ENCODE measurements around the gene MADD.

MADD gene

DNA sequence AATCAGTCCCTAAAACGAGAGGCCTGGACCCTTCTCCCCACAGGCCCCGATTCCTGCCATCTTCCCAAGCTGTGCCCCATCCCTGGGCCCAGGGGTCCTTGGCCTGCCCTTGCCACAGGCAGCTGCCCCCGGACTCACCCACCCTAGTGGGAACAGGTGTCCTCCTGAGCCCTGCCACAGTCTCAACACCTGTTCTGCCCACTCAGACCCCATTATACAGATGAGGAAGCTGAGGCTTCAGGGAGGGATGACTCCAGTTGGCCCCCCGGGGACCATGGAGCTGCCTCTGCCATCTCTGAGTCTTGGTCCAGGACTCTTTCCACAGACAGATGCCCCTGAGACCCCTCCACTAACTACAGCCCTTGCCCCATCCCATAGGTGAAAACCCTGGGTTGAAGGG lies 66.7 kb downstream of the MADD start:
- no peak overlapping the region for H3K18ac ChIP-seq (ENCODE audit: low read length)
- no peak overlapping the region for H4K91ac ChIP-seq (ENCODE audit: low read depth, low read length)
- H3K79me2 ChIP-seq (ENCODE audit: control insufficient read depth, insufficient read depth, low read length, poor library complexity): no peaks in the 10 kb centered on the region
- no peak overlapping the region for H3K27ac ChIP-seq (ENCODE audit: low read depth, low read length)
- H3K27me3 ChIP-seq (ENCODE audit: insufficient read depth, low read length): no peaks in the 10 kb centered on the region
- H3K14ac ChIP-seq (ENCODE audit: low read length): no peak overlapping the region
- H3K36me3 ChIP-seq (ENCODE audit: control insufficient read depth in 1 of 2, insufficient read depth in 2 of 2, low read length in 2 of 2): no peaks in the 10 kb centered on the region
- no peak overlapping the region for H3K4me3 ChIP-seq (ENCODE audit: low read depth, low read length)
- H2BK120ac ChIP-seq (ENCODE audit: insufficient read depth, low read length, poor library complexity): no peak overlapping the region
- H3K79me1 ChIP-seq (ENCODE audit: low read length): no peaks in the 10 kb centered on the region
- no peak overlapping the region for H3K4ac ChIP-seq (ENCODE audit: low read depth, low read length)
- peaks cover 4 to 6% of the 10 kb centered on the region in 2 experiments for H3K4me1 ChIP-seq (ENCODE audit: control insufficient read depth in 1 of 2, insufficient read depth in 2 of 2, low read length in 2 of 2)
- no peak overlapping the region for H3K4me2 ChIP-seq (ENCODE audit: low read length)
- WGBS (ENCODE audit: extremely low coverage, insufficient coverage, insufficient read length): no CpG with 5 or more reads among the region's 4 CpGs
- no peak overlapping the region for H2AK5ac ChIP-seq (ENCODE audit: low read length)
- H2BK5ac ChIP-seq (ENCODE audit: low read depth, low read length, poor library complexity): no peak overlapping the region
- no peak overlapping the region for H3K23ac ChIP-seq (ENCODE audit: low read length)
- H3K9me3 ChIP-seq (ENCODE audit: insufficient read depth, low read depth, low read length): peaks cover 3% of the 10 kb centered on the region
- no peak overlapping the region for H2AFZ ChIP-seq (ENCODE audit: insufficient read depth, low read length, poor library complexity)
- H4K12ac ChIP-seq (ENCODE audit: low read depth, low read length): no peak overlapping the region
- no peak for DNase-seq
- no peak overlapping the region for H4K8ac ChIP-seq (ENCODE audit: low read depth, low read length)
- H2BK12ac ChIP-seq (ENCODE audit: low read length): no peak overlapping the region
- no peak overlapping the region for H3K9ac ChIP-seq (ENCODE audit: low read length)

DNA sequence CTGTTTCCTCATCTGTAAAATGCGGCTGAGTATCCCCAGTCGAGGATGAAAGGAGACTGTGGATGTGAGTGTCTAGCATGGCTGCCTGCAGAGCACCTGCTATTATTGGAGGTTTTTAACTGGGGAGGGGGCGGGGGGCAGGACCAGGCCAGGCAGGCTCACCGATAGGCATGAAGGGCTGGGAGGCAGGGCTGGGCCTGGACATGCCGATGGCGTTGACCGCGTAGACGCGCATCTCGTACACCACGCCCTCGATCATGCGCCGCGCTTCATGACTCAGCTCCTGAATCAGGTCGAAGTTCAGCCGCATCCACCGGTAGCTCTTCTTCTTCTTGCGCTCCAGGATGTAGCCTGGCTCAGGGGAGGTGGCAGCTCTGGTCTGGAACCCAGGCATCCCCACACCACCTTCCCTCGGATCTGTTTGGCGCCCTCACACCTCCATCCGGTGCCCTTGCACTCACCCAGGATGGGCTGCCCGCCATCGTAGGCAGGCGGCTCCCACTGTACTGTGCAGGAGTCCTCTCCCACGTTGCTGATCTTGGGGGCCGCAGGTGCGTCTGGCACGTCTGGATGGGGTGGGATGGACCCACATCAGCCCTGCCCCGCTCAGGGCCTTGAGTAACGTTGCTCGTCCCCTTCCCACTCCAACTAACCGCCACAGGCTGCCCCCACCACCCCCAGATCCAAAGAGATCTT lies 67.4 kb downstream of the MADD start:
- no CpG with 5 or more reads among the region's 34 CpGs for WGBS (ENCODE audit: extremely low coverage, insufficient coverage, insufficient read length)

DNA sequence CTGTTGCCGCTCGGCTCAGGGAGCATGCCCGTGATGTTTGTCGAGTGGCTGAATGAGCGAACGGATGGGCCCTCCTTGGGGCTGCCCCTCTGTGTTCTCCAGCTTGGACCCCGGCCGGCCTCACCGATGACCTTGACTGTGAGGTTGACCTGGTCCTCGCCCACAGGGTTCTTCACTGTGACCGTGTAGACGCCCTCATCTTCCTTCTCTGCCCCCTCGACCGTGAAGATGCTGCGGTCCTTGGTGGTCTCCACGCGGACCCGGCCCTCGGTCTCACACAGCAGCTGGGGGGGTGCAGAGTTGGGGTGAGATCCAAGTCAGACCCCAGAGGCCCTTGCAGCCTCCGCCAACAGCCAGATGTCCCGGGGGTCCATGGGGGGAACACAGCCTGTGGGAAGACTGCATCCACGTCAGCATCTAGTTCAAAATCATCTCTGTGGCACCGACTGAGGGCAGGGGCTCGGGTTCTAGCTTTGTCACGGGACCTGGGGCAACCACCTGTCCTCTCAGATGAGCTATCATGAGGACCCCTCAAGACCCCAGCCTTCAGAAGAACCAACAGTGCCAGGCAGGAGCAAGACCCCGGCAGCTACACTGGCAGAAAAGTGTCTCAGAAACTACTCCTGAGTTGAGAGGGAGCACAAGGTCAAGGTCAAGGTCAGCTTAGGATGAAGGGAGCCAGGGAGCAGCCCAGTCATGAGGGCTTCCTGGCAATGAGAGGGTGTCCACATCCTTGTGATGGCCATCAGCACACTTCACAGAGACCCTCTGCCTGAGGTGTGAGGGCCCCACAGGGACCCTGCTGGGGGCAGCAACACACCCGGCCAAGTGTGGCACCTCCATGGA lies 68.7 kb downstream of the MADD start:
- Histone ChIP-seq H3K4ac (ENCODE audit: low read depth, low read length) (no peak overlapping the region), H3K23ac (ENCODE audit: low read length) (no peak overlapping the region), H3K14ac (ENCODE audit: low read length) (no peak overlapping the region), H4K12ac (ENCODE audit: low read depth, low read length) (no peak overlapping the region), H3K79me2 (ENCODE audit: control insufficient read depth, insufficient read depth, low read length, poor library complexity) (no peaks in the 10 kb centered on the region), H2AK5ac (ENCODE audit: low read length) (no peak overlapping the region), H4K8ac (ENCODE audit: low read depth, low read length) (no peak overlapping the region), H2BK120ac (ENCODE audit: insufficient read depth, low read length, poor library complexity) (no peak overlapping the region), H3K4me3 (ENCODE audit: low read depth, low read length) (no peak overlapping the region), H2BK12ac (ENCODE audit: low read length) (no peak overlapping the region), H3K4me2 (ENCODE audit: low read length) (no peak overlapping the region), H3K36me3 (ENCODE audit: control insufficient read depth in 1 of 2, insufficient read depth in 2 of 2, low read length in 2 of 2) (no peaks in the 10 kb centered on the region), H3K9ac (ENCODE audit: low read length) (no peak overlapping the region), H2AFZ (ENCODE audit: insufficient read depth, low read length, poor library complexity) (no peak overlapping the region), H3K27ac (ENCODE audit: low read depth, low read length) (no peak overlapping the region), H2BK5ac (ENCODE audit: low read depth, low read length, poor library complexity) (no peak overlapping the region), H3K18ac (ENCODE audit: low read length) (no peak overlapping the region), H4K91ac (ENCODE audit: low read depth, low read length) (no peak overlapping the region), H3K9me3 (ENCODE audit: insufficient read depth, low read depth, low read length) (peaks cover 3% of the 10 kb centered on the region), H3K79me1 (ENCODE audit: low read length) (no peaks in the 10 kb centered on the region), H3K4me1 (ENCODE audit: control insufficient read depth in 1 of 2, insufficient read depth in 2 of 2, low read length in 2 of 2) (peaks cover 4 to 6% of the 10 kb centered on the region in 2 experiments), H3K27me3 (ENCODE audit: insufficient read depth, low read length) (no peaks in the 10 kb centered on the region)
- no peak for DNase-seq
- no CpG with 5 or more reads among the region's 27 CpGs for WGBS (ENCODE audit: extremely low coverage, insufficient coverage, insufficient read length)

More for the DNA sequence above, 67.4 kb downstream of the MADD start:
- Histone ChIP-seq H3K27ac (ENCODE audit: low read depth, low read length) (no peak overlapping the region), H3K9ac (ENCODE audit: low read length) (no peak overlapping the region), H2AFZ (ENCODE audit: insufficient read depth, low read length, poor library complexity) (no peak overlapping the region), H3K14ac (ENCODE audit: low read length) (no peak overlapping the region), H3K27me3 (ENCODE audit: insufficient read depth, low read length) (no peaks in the 10 kb centered on the region), H3K9me3 (ENCODE audit: insufficient read depth, low read depth, low read length) (peaks cover 3% of the 10 kb centered on the region), H4K91ac (ENCODE audit: low read depth, low read length) (no peak overlapping the region), H2AK5ac (ENCODE audit: low read length) (no peak overlapping the region), H3K79me2 (ENCODE audit: control insufficient read depth, insufficient read depth, low read length, poor library complexity) (no peaks in the 10 kb centered on the region), H3K79me1 (ENCODE audit: low read length) (no peaks in the 10 kb centered on the region), H3K18ac (ENCODE audit: low read length) (no peak overlapping the region), H2BK120ac (ENCODE audit: insufficient read depth, low read length, poor library complexity) (no peak overlapping the region), H2BK12ac (ENCODE audit: low read length) (no peak overlapping the region), H4K8ac (ENCODE audit: low read depth, low read length) (no peak overlapping the region), H3K4ac (ENCODE audit: low read depth, low read length) (no peak overlapping the region), H3K4me3 (ENCODE audit: low read depth, low read length) (no peak overlapping the region), H2BK5ac (ENCODE audit: low read depth, low read length, poor library complexity) (no peak overlapping the region), H3K4me2 (ENCODE audit: low read length) (no peak overlapping the region), H4K12ac (ENCODE audit: low read depth, low read length) (no peak overlapping the region), H3K4me1 (ENCODE audit: control insufficient read depth in 1 of 2, insufficient read depth in 2 of 2, low read length in 2 of 2) (peaks cover 4 to 6% of the 10 kb centered on the region in 2 experiments), H3K36me3 (ENCODE audit: control insufficient read depth in 1 of 2, insufficient read depth in 2 of 2, low read length in 2 of 2) (no peaks in the 10 kb centered on the region), H3K23ac (ENCODE audit: low read length) (no peak overlapping the region)
- peak; percentile 37 to 59 for DNase-seq

DNA sequence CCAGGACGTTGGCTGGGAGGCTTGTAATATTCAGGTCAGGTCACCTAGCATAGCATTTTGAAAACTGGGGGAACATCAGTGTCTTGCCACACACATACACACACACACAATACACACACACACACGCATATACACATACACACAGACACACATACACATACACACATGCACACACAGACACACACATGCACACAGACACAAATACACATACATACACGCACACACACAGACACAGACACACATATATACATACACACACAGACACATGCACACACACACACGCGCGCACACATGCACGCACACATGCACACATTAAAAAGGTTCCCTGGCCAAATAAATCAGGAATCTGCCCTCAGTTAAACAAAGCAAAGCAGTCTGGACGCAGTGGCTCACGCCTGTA lies 70.1 kb downstream of the MADD start:
- Histone ChIP-seq H3K9ac (ENCODE audit: low read length) (no peak overlapping the region), H4K12ac (ENCODE audit: low read depth, low read length) (no peak overlapping the region), H3K23ac (ENCODE audit: low read length) (no peak overlapping the region), H3K14ac (ENCODE audit: low read length) (no peak overlapping the region), H3K9me3 (ENCODE audit: insufficient read depth, low read depth, low read length) (peaks cover under 1% of the 10 kb centered on the region), H3K36me3 (ENCODE audit: control insufficient read depth in 1 of 2, insufficient read depth in 2 of 2, low read length in 2 of 2) (no peaks in the 10 kb centered on the region), H3K4me3 (ENCODE audit: low read depth, low read length) (no peak overlapping the region), H3K4me1 (ENCODE audit: control insufficient read depth in 1 of 2, insufficient read depth in 2 of 2, low read length in 2 of 2) (peaks cover 4 to 6% of the 10 kb centered on the region in 2 experiments), H2AK5ac (ENCODE audit: low read length) (no peak overlapping the region), H3K18ac (ENCODE audit: low read length) (no peak overlapping the region), H3K27ac (ENCODE audit: low read depth, low read length) (no peak overlapping the region), H2BK5ac (ENCODE audit: low read depth, low read length, poor library complexity) (no peak overlapping the region), H2BK12ac (ENCODE audit: low read length) (no peak overlapping the region), H4K91ac (ENCODE audit: low read depth, low read length) (no peak overlapping the region), H3K27me3 (ENCODE audit: insufficient read depth, low read length) (no peaks in the 10 kb centered on the region), H3K4me2 (ENCODE audit: low read length) (no peak overlapping the region), H3K4ac (ENCODE audit: low read depth, low read length) (no peak overlapping the region), H4K8ac (ENCODE audit: low read depth, low read length) (no peak overlapping the region), H3K79me2 (ENCODE audit: control insufficient read depth, insufficient read depth, low read length, poor library complexity) (no peaks in the 10 kb centered on the region), H2BK120ac (ENCODE audit: insufficient read depth, low read length, poor library complexity) (no peak overlapping the region), H3K79me1 (ENCODE audit: low read length) (no peaks in the 10 kb centered on the region), H2AFZ (ENCODE audit: insufficient read depth, low read length, poor library complexity) (no peak overlapping the region)
- DNase-seq: no peak
- WGBS (ENCODE audit: extremely low coverage, insufficient coverage, insufficient read length): no CpG with 5 or more reads among the region's 9 CpGs

Data from trophoblast cell (in vitro differentiated cells and primary cell).